Endothelial cell of umbilical vein (primary cell): ENCODE measurements around the gene PLOD1. TPM values are rescaled to one million over a fixed set of nuclear protein-coding genes. Genes with fewer than 3 reads are reported as not detected.

Experiments
- BruUV-seq: library from RNA; stranded (reverse); fragments of 400-500 nt; replicated peaks from 2 replicates; lab custom pipeline; 2021; lab: Mats Ljungman, UMichigan
- CTCF ChIA-PET: fragments of 300-600, 350-600 bp; sonication (Branson Sonifier 250); formaldehyde crosslinking; loops from one replicate; lab custom pipeline; 2021; ENCODE audit warnings: antibody characterized with exemption, inconsistent platforms; lab: Charles Lee
- POLR2A ChIA-PET: fragments of 300-600, 350-600 bp; sonication (Branson Sonifier 250); formaldehyde crosslinking; loops from one replicate; lab custom pipeline; 2021; ENCODE audit warnings: antibody characterized with exemption, inconsistent platforms; lab: Charles Lee
- DNase-seq: peaks from one replicate; pipeline ENCODE4 v3.0.0-alpha.2; 2011; ENCODE audit warnings: low read depth, low spot score
- FAIRE-seq: peaks from 2 replicates; lab custom pipeline; 2011; peaks lifted over from hg19 to GRCh38; lab: Jason Lieb, UNC
- H2AFZ ChIP-seq: 2 replicates; pipeline ENCODE4 v1.6.0; 2012; ENCODE audit warnings: low read depth, low read length, control low read depth, inconsistent platforms
- H3K27ac ChIP-seq: 2 replicates; pipeline ENCODE4 v1.5.1; 2011; ENCODE audit warnings: low read depth, mild to moderate bottlenecking, control low read depth, low read length, moderate library complexity; ENCODE audit not compliant: insufficient read depth
- H3K27me3 ChIP-seq, 2 experiments: 2 replicates each; pipeline versions ENCODE4 v1.6.0 to v1.6.1; 2011; ENCODE audit warnings: low read length in 2 of 2, mixed read lengths in 1 of 2; ENCODE audit not compliant: control insufficient read depth in 2 of 2, insufficient read depth in 2 of 2
- H3K36me3 ChIP-seq, 2 experiments: 2 replicates in 1 of 2; 3 replicates in 1 of 2; pipeline ENCODE4 v1.5.1; 2011; ENCODE audit warnings: low read length in 2 of 2, mild to moderate bottlenecking in 1 of 2, moderate library complexity in 1 of 2; ENCODE audit not compliant: control insufficient read depth in 2 of 2, insufficient read depth in 2 of 2; ENCODE audit errors: extremely low read depth in 1 of 2
- H3K4me1 ChIP-seq: 3 replicates; pipeline ENCODE4 v1.5.1; 2011; ENCODE audit warnings: mild to moderate bottlenecking, low read length; ENCODE audit not compliant: control insufficient read depth, insufficient read depth; ENCODE audit errors: extremely low read depth
- H3K4me2 ChIP-seq: 2 replicates; pipeline ENCODE4 v1.6.1; 2011; ENCODE audit warnings: low read length, control low read depth, mixed read lengths; ENCODE audit not compliant: insufficient read depth
- H3K4me3 ChIP-seq, 3 experiments: fragments of 200-600 bp in 1 of 3; sonication (generic), shearing (Covaris generic) in 1 of 3; replicated peaks in 1 of 3; 2 replicates each; pipeline ENCODE4 v1.5.1; 2011 to 2016; ENCODE audit warnings: control low read depth in 3 of 3, low read length in 3 of 3, mild to moderate bottlenecking in 2 of 3, inconsistent platforms in 1 of 3, low read depth in 1 of 3, moderate library complexity in 1 of 3; ENCODE audit not compliant: insufficient read depth in 1 of 3
- H3K79me2 ChIP-seq: 2 replicates; pipeline ENCODE4 v1.6.0; 2012; ENCODE audit warnings: low read length, inconsistent platforms; ENCODE audit not compliant: control insufficient read depth, insufficient read depth
- H3K9ac ChIP-seq: replicated peaks from 2 replicates; pipeline ENCODE3; 2011; ENCODE audit warnings: low read length, control low read depth; ENCODE audit not compliant: insufficient read depth; ENCODE audit errors: extremely low read depth
- H3K9me1 ChIP-seq: replicated peaks from 3 replicates; pipeline ENCODE4 v1.6.0; 2011; ENCODE audit warnings: mild to moderate bottlenecking, low read length; ENCODE audit not compliant: control insufficient read depth, insufficient read depth; ENCODE audit errors: extremely low read depth
- H3K9me3 ChIP-seq: replicated peaks from 2 replicates; pipeline ENCODE4 v1.5.1; 2012; ENCODE audit warnings: low read length, inconsistent platforms; ENCODE audit not compliant: control insufficient read depth, insufficient read depth
- H4K20me1 ChIP-seq: replicated peaks from 2 replicates; pipeline ENCODE3; 2011; ENCODE audit warnings: mild to moderate bottlenecking, low read length; ENCODE audit not compliant: control insufficient read depth, insufficient read depth; ENCODE audit errors: extremely low read depth
- EZH2 ChIP-seq: IDR thresholded peaks from 2 replicates; pipeline ENCODE4 v1.6.1; 2012; ENCODE audit warnings: borderline replicate concordance, low read depth, mild to moderate bottlenecking, moderate library complexity, low read length, inconsistent platforms; ENCODE audit not compliant: severe bottlenecking
- JUN ChIP-seq: IDR thresholded peaks from 2 replicates; pipeline ENCODE4 v1.6.1; 2011; ENCODE audit warnings: borderline replicate concordance, low read depth; ENCODE audit not compliant: insufficient read length, insufficient read depth
- MAX ChIP-seq: IDR thresholded peaks from 2 replicates; pipeline ENCODE4 v1.6.1; 2011; ENCODE audit not compliant: insufficient read depth, insufficient read length
- POLR2AphosphoS5 ChIP-seq: IDR thresholded peaks from 2 replicates; pipeline ENCODE4 v1.6.1; 2012; ENCODE audit warnings: low read depth, mild to moderate bottlenecking, control low read depth, low read length, moderate library complexity; ENCODE audit not compliant: insufficient read depth
- dilution Hi-C: fragments of 300-500 bp; cut with MboI; formaldehyde crosslinking; loops from one replicate; pipeline ENCODE4 v1.15.0; 2019; ENCODE audit warnings: low sequenced_read_pairs; ENCODE audit not compliant: extremely low pct_ligation_motif_present
- intact Hi-C: fragments of 100-400 bp; cut with micrococcal nuclease; formaldehyde crosslinking; loops from one replicate; pipeline ENCODE4 v1.10.0; 2022
- polyA plus RNA-seq, 4 experiments: library from polyadenylated mRNA; depleted of rRNA in 3 of 4; stranded (reverse) in 3 of 4; unstranded in 1 of 4; fragments of >200 nt; gene quantifications; 2 replicates each; pipeline versions ENCODE4 v1.2.1 to v1.2.3, GENCODE V29; 2011 to 2012; ENCODE audit warnings: missing spikeins in 1 of 4
- total RNA-seq: library from RNA; stranded (reverse); gene quantifications from 2 replicates; pipeline ENCODE4 v1.2.3, GENCODE V29; 2021

Gene PLOD1
- total and polyA plus RNA-seq, 2 donors (not counting 3 experiments of a cell fraction or from before 2014, with no cell fraction given): 260 to 412 TPM

GRCh38 chr1:11929849-11930248, 4.7 kb upstream of the PLOD1 start:
- TF ChIP-seq MAX: peak; percentile 72
- no peak for TF ChIP-seq JUN
- TF ChIP-seq EZH2: no peak
- Histone ChIP-seq H3K79me2 (peaks cover 5% of the 10 kb centered on the region), H3K27me3 (no peaks in the 10 kb centered on the region), H4K20me1 (no peaks in the 10 kb centered on the region), H3K4me2 (peak overlapping the region; percentile 13), H3K4me1 (peaks cover 35% of the 10 kb centered on the region), H2AFZ (peak overlapping the region; percentile 69), H3K9me1 (no peaks in the 10 kb centered on the region), H3K27ac (peak overlapping the region; percentile 65), H3K9me3 (no peaks in the 10 kb centered on the region), H3K9ac (no peak overlapping the region), H3K36me3 (no peaks in the 10 kb centered on the region), H3K4me3 (no peak overlapping the region)
- DNase-seq (peak; percentile 38), FAIRE-seq (peak; percentile 90)
- CTCF ChIA-PET: no interaction called here
- intact Hi-C loops: no loop called here
- no TSS peak for BruUV-seq
- POLR2A ChIA-PET: interaction anchor here (1.5 to 2.4 kb wide), 2 partner anchors 21 to 50 kb away, joined by 9 to 46 read pairs; partner anchors contain the start of gene MFN2
- dilution Hi-C loops: no loop called here

DNA sequence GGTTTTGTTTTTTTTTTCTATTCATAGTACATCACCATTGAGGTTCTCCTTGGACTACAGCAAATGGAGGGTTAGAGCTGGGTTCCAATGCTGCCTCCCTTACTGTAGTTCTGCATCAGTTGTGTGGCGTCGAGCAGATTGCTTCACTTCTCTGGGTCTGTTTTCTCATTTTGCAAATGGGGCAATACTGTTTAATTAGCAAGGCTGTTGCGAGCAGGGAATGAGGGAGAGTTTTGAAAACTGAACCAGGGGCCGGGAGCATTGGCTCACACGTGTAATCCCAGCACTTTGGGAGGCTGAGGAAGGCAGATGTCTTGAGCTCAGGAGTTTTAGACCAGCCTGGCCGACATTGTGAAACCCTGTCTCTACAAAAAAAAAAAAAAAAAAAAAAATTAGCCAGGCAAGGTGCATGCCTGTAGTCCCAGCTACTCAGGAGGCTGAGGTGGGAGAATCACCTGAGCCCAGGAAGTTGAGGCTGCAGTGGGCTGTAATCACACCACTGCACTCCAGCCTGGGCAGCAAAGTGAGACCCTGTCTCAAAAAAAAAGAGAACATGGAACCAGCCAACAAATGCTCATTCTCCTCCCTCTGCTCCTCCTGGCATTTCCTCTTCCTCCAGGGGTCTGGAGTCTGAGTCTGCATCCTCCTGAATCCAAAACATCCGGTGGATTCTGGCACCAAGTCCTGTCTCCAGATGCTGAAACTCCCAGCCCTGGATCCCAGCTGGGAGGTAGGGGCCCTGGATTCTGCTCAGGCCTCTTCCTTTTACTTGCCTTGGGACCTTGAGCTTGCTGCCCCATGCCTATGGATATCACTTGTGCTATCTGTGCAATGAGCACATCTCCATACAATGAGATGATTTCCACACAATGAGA, 3.7 kb upstream of the PLOD1 start:
- Histone ChIP-seq H3K4me2 (peak overlapping the region; percentile 67), H3K27me3 (no peaks in the 10 kb centered on the region), H2AFZ (peak overlapping the region; percentile 15), H3K4me3 (no peak overlapping the region), H3K36me3 (no peaks in the 10 kb centered on the region), H3K9me3 (no peaks in the 10 kb centered on the region), H3K4me1 (peaks cover 36% of the 10 kb centered on the region), H3K79me2 (peaks cover 8% of the 10 kb centered on the region), H4K20me1 (no peaks in the 10 kb centered on the region), H3K9ac (no peak overlapping the region), H3K27ac (peak overlapping the region; percentile 65), H3K9me1 (no peaks in the 10 kb centered on the region)
- CTCF ChIA-PET: no interaction called here
- no TSS peak for BruUV-seq
- POLR2A ChIA-PET: interaction anchor here (0.6 to 2.4 kb wide), 4 partner anchors 22 to 675 kb away, joined by 3 to 46 read pairs (median 6); partner anchors contain the start of gene MFN2
- no peak for TF ChIP-seq EZH2
- peak; percentile 75 for TF ChIP-seq POLR2AphosphoS5
- intact Hi-C loops (no loop called here), dilution Hi-C loops (no loop called here)
- DNase-seq: peak; percentile 89
- peak; percentile 94 for FAIRE-seq
